ENCODE measurements around the gene TNS2.

DNA sequence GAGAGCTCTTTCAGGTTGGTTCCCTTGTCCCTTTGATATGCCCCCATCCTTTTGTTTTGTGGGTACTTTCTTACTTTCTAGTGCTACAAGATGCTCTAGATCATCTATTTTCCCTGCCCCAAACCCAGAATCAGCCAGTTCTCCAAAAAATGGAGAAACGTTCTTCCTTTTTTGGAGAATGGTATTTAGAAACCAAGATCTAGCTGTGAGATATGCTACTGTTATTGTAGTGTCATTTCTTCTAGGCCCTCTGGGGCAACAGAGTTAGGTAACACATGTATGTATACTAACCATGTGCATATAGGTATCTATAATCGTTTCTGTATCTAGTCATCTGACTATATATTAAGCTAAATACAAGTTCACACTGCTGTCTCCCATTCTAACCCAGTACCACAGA is 40.7 kb downstream of the TNS2 start:
- TF ChIP-seq, protein P1, sequence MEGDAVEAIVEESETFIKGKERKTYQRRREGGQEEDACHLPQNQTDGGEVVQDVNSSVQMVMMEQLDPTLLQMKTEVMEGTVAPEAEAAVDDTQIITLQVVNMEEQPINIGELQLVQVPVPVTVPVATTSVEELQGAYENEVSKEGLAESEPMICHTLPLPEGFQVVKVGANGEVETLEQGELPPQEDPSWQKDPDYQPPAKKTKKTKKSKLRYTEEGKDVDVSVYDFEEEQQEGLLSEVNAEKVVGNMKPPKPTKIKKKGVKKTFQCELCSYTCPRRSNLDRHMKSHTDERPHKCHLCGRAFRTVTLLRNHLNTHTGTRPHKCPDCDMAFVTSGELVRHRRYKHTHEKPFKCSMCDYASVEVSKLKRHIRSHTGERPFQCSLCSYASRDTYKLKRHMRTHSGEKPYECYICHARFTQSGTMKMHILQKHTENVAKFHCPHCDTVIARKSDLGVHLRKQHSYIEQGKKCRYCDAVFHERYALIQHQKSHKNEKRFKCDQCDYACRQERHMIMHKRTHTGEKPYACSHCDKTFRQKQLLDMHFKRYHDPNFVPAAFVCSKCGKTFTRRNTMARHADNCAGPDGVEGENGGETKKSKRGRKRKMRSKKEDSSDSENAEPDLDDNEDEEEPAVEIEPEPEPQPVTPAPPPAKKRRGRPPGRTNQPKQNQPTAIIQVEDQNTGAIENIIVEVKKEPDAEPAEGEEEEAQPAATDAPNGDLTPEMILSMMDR (IDR thresholded peaks at IDR 0.05; ENCODE audit: borderline replicate concordance, extremely low read depth, low read length, poor library complexity, severe bottlenecking) = no peak
- TF ChIP-seq EZH2 (IDR thresholded peaks at IDR 0.05; ENCODE audit: borderline replicate concordance, low read depth, low read length, severe bottlenecking) = no peak

Data from DND-41 (cell line).